Gastrocnemius medialis (tissue), 4 donors: ENCODE data around the gene GPR155. TPM values are rescaled to one million over a fixed set of nuclear protein-coding genes. Genes with fewer than 3 reads are reported as not detected.
"Not testable (repeated sequence)": the region's sequence is repeated elsewhere in the genome, so short reads cannot be mapped to it uniquely, and the experiment has no call there.

Experiments
- ATAC-seq, 2 donors: fragments of 150-250 bp; one replicate each; pipeline ENCODE4 v1.9.1; 2016
- DNase-seq, 2 donors: peaks; one replicate each; pipeline ENCODE4 v3.0.0-alpha.2; 2019
- H3K27ac ChIP-seq, 4 donors: fragments of 200-600 bp; sonication (generic); 1 replicate in 1 of 4; 2 replicates in 3 of 4; pipeline ENCODE4 v1.5.1; 2016 to 2018; ENCODE audit warnings: mild to moderate bottlenecking in 2 of 4, moderate library complexity in 1 of 4
- H3K27me3 ChIP-seq, 3 donors: fragments of 200-600 bp; sonication (generic) in 2 of 3; 1 replicate in 1 of 3; 2 replicates in 2 of 3; pipeline versions ENCODE4 v1.5.1 to v1.6.0; 2016 to 2019; ENCODE audit warnings: mild to moderate bottlenecking in 1 of 3, moderate library complexity in 1 of 3
- H3K36me3 ChIP-seq, 2 donors: fragments of 200-600 bp; sonication (generic) in 1 of 2; one replicate each; pipeline ENCODE4 v1.5.1; 2017 to 2018
- H3K4me1 ChIP-seq, 2 donors: fragments of 200-600 bp; sonication (generic) in 1 of 2; one replicate each; pipeline ENCODE4 v1.5.1; 2016 to 2017; ENCODE audit warnings: mild to moderate bottlenecking in 2 of 2
- H3K4me3 ChIP-seq, 4 donors: fragments of 200-600 bp; sonication (generic) in 3 of 4; 1 replicate in 1 of 4; 2 replicates in 3 of 4; pipeline ENCODE4 v1.5.1; 2016 to 2019; ENCODE audit warnings: mild to moderate bottlenecking in 2 of 4
- H3K9me3 ChIP-seq, 3 donors: fragments of 200-600 bp; sonication (generic) in 2 of 3; 1 replicate in 1 of 3; 2 replicates in 2 of 3; pipeline ENCODE4 v1.5.1; 2016 to 2019
- POLR2A ChIP-seq, 2 donors: fragments of 450-650 bp; IDR thresholded peaks; one replicate each; pipeline ENCODE4 v1.6.1; 2017; ENCODE audit warnings: antibody characterized with exemption in 2 of 2, mild to moderate bottlenecking in 2 of 2, moderate library complexity in 2 of 2
- in situ Hi-C, 4 donors: fragments of 200-750 bp; cut with MboI; loops; one replicate each; pipeline versions ENCODE4 v1.15.0 to v1.8.0; 2017; ENCODE audit warnings: low sequenced_read_pairs in 4 of 4
- intact Hi-C: fragments of 100-400 bp; cut with DNase I; formaldehyde crosslinking; loops from one replicate; pipeline ENCODE4 v1.15.1; 2023; ENCODE audit warnings: low total_unique reads
- total RNA-seq, 4 donors: library from RNA; depleted of rRNA; stranded (reverse); fragments of >200 nt; gene quantifications; one replicate each; pipeline versions ENCODE4 v1.1.0 to v1.2.3, GENCODE V29; 2016
- TF ChIP-seq, protein P1 (sequence below), 5 experiments: fragments of 450-650 bp in 3 of 5; fragments of 200-600 bp in 2 of 5; sonication (generic) in 2 of 5; IDR thresholded peaks in 4 of 5; conservative IDR thresholded peaks in 1 of 5; 1 replicate in 4 of 5; 2 replicates in 1 of 5; pipeline ENCODE4 v1.5.1; 2016 to 2019; ENCODE audit warnings: antibody characterized with exemption in 5 of 5, mild to moderate bottlenecking in 3 of 5, moderate library complexity in 3 of 5

The GPR155 gene
- total RNA-seq, 4 donors from 2014 or later: 4.0 to 12.7 (median 7.3) TPM

- DNase-seq (no peak), ATAC-seq (no peak)
- Histone ChIP-seq H3K4me3 (no peak overlapping the region), H3K9me3 (no peaks in the 10 kb centered on the region), H3K27ac (peak overlapping the region in 1 of 4 donors; percentile 37), H3K4me1 (no peaks in the 10 kb centered on the region), H3K36me3 (no peaks in the 10 kb centered on the region), H3K27me3 (no peaks in the 10 kb centered on the region)
- intact Hi-C loops: no loop called here
- in situ Hi-C loops: loop anchor here in 2 of 4 donors (25.0 kb wide), 1 partner anchor 669 kb away; the partner anchor contains the start of gene ATF2 (in 2 of the 2)
- TF ChIP-seq, protein P1, sequence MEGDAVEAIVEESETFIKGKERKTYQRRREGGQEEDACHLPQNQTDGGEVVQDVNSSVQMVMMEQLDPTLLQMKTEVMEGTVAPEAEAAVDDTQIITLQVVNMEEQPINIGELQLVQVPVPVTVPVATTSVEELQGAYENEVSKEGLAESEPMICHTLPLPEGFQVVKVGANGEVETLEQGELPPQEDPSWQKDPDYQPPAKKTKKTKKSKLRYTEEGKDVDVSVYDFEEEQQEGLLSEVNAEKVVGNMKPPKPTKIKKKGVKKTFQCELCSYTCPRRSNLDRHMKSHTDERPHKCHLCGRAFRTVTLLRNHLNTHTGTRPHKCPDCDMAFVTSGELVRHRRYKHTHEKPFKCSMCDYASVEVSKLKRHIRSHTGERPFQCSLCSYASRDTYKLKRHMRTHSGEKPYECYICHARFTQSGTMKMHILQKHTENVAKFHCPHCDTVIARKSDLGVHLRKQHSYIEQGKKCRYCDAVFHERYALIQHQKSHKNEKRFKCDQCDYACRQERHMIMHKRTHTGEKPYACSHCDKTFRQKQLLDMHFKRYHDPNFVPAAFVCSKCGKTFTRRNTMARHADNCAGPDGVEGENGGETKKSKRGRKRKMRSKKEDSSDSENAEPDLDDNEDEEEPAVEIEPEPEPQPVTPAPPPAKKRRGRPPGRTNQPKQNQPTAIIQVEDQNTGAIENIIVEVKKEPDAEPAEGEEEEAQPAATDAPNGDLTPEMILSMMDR (IDR thresholded peaks at IDR 0.05 in 4 of 5, conservative IDR thresholded peaks at IDR 0.05 in 1 of 5): no peak
- TF ChIP-seq POLR2A (IDR thresholded peaks at IDR 0.05): no peak
These were observed 6.9 kb upstream of the GPR155 start for GRCh38 chr2:174493549-174494331.

DNA sequence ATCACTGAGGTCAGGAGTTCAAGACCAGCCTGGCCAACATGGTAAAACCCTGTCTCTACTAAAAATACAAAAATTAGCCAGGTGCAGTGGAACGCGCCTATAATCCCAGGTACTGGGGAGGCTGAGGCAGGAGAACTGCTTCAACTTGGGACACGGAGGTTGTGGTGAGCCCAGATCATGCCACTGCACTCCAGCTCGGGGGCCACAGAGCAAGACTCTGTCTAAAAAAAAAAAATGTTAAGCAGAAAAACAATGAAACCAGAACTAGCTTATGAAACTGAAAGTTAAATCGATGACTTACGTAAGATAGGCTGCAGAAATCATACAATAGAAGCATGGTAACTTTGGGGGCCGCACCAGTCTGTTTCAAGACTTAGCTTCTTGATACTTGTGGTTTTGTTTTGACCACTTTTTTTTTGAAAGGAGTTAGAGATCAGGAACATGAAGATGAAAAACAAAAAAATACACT lies 6.2 kb upstream of the GPR155 start:
- Histone ChIP-seq H3K27me3 (no peaks in the 10 kb centered on the region), H3K9me3 (no peaks in the 10 kb centered on the region), H3K27ac (peak overlapping the region in 3 of 4 donors; percentile 37 to 49 (median 38)), H3K36me3 (no peaks in the 10 kb centered on the region), H3K4me3 (no peak overlapping the region), H3K4me1 (no peaks in the 10 kb centered on the region)
- ATAC-seq (no peak), DNase-seq (no peak)
- in situ Hi-C loops: loop anchor here in 2 of 4 donors (25.0 kb wide), 1 partner anchor 669 kb away; the partner anchor contains the start of gene ATF2 (in 2 of the 2)
- TF ChIP-seq POLR2A (IDR thresholded peaks at IDR 0.05): no peak
- TF ChIP-seq, protein P1 (IDR thresholded peaks at IDR 0.05 in 4 of 5, conservative IDR thresholded peaks at IDR 0.05 in 1 of 5): no peak
- intact Hi-C loops: no loop called here

DNA sequence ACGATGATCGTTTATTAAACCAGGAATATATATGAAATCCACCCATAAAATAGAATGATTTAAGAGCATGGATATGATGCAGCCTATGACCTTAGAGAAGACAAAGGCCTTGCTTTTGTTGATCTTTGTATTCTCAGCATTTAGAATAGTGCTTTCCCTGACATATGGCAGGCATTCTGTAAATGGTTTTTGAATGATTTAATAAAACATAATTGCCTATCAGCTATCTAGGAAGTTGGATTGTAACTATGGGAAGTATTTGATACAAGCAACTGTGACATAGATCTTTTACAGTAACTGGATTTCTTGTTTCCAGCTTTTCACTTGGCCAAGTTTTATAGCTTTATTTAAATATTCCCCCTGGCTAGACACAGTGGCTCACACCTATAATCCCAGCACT lies 5.1 kb upstream of the GPR155 start:
- in situ Hi-C loops (loop anchor here in 2 of 4 donors (25.0 kb wide), 1 partner anchor 670 kb away; the partner anchor contains the start of gene ATF2 (in 2 of the 2)), intact Hi-C loops (no loop called here)
- TF ChIP-seq, protein P1 (IDR thresholded peaks at IDR 0.05 in 4 of 5, conservative IDR thresholded peaks at IDR 0.05 in 1 of 5): no peak
- TF ChIP-seq POLR2A (IDR thresholded peaks at IDR 0.05): no peak
- DNase-seq (no peak), ATAC-seq (no peak)
- Histone ChIP-seq H3K4me1 (no peaks in the 10 kb centered on the region), H3K4me3 (no peak overlapping the region), H3K9me3 (no peaks in the 10 kb centered on the region), H3K27ac (no peak overlapping the region), H3K36me3 (no peaks in the 10 kb centered on the region), H3K27me3 (no peaks in the 10 kb centered on the region)

DNA sequence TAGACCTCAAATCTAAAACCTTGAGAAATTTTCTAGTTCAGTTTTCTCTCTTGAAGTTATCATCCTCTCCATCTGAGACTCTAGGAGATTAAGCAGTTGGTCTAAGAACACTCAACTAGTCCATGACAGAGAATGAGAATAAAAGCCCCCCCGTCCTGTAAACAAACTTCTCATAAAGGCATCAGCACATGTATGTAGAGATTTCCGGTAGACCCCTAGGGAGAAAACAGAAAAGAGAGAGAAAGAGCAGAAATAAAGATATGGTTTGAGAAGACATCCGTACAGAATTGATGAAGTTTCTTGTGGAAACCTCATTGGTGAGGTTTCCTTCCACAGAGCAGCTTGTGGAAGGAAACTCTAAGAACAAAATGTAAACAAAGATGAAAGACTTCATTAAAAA lies 3.2 kb upstream of the GPR155 start:
- no peak overlapping the region for H3K4me3 ChIP-seq
- H3K27ac ChIP-seq: no peak overlapping the region
- H3K9me3 ChIP-seq: no peaks in the 10 kb centered on the region
- in situ Hi-C loops (loop anchor here in 2 of 4 donors (25.0 kb wide), 1 partner anchor 672 kb away; the partner anchor contains the start of gene ATF2 (in 2 of the 2)), intact Hi-C loops (no loop called here)
- TF ChIP-seq POLR2A (IDR thresholded peaks at IDR 0.05): no peak
- TF ChIP-seq, protein P1 (IDR thresholded peaks at IDR 0.05 in 4 of 5, conservative IDR thresholded peaks at IDR 0.05 in 1 of 5): no peak
- H3K4me1 ChIP-seq: peaks cover 8 to 9% of the 10 kb centered on the region in 2 donors
- ATAC-seq: no peak
- H3K27me3 ChIP-seq: no peaks in the 10 kb centered on the region
- no peak for DNase-seq
- H3K36me3 ChIP-seq: no peaks in the 10 kb centered on the region

GRCh38 chr2:174489520-174489919 lies 2.7 kb upstream of the GPR155 start:
- not testable (repeated sequence) for H3K36me3 ChIP-seq, H3K27me3 ChIP-seq, H3K4me3 ChIP-seq, ATAC-seq, H3K9me3 ChIP-seq, H3K27ac ChIP-seq, DNase-seq
- H3K4me1 ChIP-seq: peaks cover 8 to 14% of the 10 kb centered on the region in 2 donors
- in situ Hi-C loops: loop anchor here in 2 of 4 donors (25.0 kb wide), 1 partner anchor 673 kb away; the partner anchor contains the start of gene ATF2 (in 2 of the 2)
- intact Hi-C loops: loop anchor here (5.0 kb wide), 1 partner anchor 527 kb away; no protein-coding TSS in a partner anchor
